GM18520 (cell line): ENCODE data around the gene CFAP299.
"Not testable (repeated sequence)": the region's sequence is repeated elsewhere in the genome, so short reads cannot be mapped to it uniquely, and the experiment has no call there.

Experiments used
- ATAC-seq: cut with Tn5 transposase; IDR thresholded peaks from one replicate; pipeline ENCODE4 v1.9.1; 2021; ENCODE audit not compliant: unreplicated experiment

The CFAP299 gene

DNA sequence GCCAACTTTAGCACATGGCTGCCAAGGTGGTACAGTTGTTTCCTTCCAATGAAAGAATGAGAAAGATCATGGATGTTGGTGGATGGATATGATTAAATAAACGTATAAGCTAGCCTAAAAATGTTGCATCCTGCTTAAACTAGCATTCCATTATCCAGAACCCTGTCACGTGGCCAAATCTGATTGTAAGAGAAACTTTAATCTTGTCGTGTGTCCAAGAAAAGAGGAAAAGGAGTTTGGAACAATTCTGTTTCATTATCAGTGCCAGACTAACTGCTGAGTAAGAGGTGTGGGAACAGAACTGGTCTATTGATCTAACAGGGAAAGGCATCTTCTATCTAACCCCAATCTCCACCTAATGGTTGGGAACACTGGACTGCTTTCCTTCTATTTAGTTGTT lies 369.8 kb downstream of the CFAP299 start:
- no peak for ATAC-seq

DNA sequence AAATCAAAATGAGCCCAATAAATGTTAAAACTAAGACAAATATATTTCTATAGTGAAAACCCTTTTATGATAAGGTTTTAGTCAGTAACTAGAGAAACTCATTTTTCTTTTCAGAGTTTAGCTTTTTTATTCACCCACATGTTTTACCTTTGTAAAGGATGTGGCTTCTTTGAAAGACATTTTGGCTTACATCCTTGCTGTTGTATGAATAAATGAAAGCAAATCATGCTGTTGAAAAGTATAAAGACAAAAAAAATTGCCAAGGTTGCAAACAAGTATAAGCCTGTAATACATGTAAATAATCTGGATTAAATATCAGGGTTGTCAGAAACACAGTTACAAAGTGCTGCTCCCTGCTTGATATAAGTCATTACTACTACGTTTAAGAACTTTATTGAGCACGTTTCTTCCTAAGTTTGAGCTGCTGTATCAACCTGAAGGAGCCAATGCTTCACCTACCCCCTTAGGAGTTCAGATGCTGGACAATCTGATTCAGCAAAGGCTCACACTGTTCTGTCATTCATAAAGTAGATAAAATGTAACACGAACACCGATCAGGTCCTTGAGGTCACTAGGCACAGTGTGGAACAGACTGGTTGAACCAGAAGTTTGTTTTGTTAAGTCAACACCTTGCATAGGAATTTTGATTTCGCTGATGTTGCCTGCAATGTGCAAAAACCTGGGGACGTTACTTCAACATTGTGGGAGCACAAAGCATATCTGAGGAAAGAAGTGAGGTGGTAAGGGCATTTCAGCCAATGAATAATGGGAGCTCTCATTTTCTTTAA lies 373.7 kb downstream of the CFAP299 start:
- ATAC-seq, result no peak

- ATAC-seq, result no peak
Measured at GRCh38 chr4:80710748-80711451, 375.4 kb downstream of the CFAP299 start.

DNA sequence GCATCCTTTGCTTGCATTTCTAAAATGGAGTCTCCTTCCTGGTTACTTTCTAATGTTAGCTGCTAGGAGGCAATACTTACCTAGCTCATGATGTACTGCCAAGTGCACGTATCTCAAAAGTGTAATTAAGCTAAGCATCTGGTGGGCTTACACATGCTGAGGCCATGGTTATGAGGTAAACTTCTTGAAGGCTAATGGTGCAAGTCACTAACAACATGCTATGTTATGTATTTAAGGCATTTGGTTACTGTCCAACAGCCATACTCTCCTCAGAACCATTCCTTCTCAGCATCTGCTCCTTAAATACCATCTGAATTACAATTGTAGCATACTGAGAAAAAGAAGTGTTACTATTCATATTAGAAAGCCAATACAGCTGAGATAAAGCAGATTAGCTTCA lies 376.4 kb downstream of the CFAP299 start:
- no peak for ATAC-seq

DNA sequence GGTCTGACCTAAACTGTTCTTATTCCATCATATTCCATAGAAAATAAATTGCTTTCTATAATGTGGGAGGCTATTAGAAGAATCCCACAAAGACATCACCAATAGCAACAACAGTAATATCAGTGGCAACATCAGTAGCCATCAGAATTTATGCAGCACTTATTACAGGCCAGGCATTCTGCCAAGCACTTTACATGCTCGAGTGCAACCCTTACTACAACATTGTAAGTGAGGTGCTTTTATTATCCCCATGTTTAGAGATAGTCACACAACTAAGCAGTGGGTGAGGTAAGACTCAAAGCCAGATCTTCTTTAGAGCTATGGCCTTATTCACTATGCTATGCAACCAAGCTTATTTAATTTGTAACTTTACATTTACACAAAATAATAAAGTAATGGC lies 377.9 kb downstream of the CFAP299 start:
- no peak for ATAC-seq

GRCh38 chr4:80717204-80717603 lies 381.7 kb downstream of the CFAP299 start:
- no peak for ATAC-seq

GRCh38 chr4:80726471-80726870 lies 390.9 kb downstream of the CFAP299 start:
- no peak for ATAC-seq

- no peak for ATAC-seq
Measured at GRCh38 chr4:80730158-80730557, 394.6 kb downstream of the CFAP299 start.

GRCh38 chr4:80731436-80731835 lies 395.9 kb downstream of the CFAP299 start:
- ATAC-seq, result no peak

DNA sequence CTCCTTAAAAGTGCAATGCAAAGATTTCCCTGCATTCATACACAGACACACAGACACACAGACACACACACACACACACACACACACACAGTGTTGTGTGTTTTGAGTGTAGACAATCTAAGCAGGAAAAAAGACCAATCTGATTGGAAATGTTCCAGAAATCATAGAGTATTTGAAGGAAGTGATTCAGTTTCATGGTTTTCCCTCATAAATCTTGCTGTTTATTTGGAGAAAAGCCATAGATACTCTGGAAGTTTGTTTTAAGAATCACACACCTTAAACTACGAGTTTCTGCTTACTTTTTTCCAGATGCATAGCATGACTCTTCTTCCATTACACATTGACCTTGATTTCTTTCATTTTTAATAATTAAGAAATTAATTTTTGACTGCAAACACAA lies 396.5 kb downstream of the CFAP299 start:
- ATAC-seq, result no peak

GRCh38 chr4:80740375-80740774 lies 404.8 kb downstream of the CFAP299 start:
- no peak for ATAC-seq

DNA sequence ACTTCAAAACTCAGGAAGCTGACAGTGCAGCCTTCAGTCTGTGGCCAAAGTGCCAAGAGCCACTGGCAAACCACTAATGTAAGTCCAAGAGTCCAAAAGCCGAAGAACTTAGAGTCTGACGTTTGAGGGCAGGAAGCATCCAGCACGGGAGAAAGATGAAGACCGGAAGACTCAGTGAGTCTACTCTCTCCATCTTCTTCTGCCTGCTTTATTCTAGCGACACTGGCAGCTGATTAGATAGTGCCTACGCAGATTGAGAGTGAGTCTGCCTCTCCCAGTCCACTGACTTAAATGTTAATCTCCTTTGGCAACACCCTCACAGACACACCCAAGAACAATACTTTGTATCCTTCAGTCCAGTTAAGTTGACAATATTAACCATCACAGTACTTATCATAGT lies 414.0 kb downstream of the CFAP299 start:
- not testable (repeated sequence) for ATAC-seq

GRCh38 chr4:80751200-80751599 lies 415.7 kb downstream of the CFAP299 start:
- no peak for ATAC-seq

GRCh38 chr4:80767944-80768343 lies 432.4 kb downstream of the CFAP299 start:
- no peak for ATAC-seq

DNA sequence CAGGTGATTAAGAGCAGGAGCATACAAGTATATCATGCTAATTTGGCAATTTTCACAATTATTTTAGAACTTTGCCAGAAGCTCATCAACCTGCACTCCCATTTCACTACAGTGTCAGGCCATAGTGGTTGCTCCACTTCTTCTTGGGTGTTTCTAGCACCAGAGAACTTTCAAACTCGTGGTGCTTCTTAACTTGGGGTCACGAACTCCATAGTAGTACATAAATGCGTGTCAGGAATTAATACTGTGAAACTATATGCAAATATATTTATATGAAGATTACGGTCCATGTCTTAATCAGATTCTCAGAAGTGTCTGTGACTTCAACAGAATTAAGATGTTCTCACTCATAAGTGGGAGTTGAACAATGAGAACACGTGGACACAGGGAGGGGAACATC lies 440.6 kb downstream of the CFAP299 start:
- no peak for ATAC-seq

DNA sequence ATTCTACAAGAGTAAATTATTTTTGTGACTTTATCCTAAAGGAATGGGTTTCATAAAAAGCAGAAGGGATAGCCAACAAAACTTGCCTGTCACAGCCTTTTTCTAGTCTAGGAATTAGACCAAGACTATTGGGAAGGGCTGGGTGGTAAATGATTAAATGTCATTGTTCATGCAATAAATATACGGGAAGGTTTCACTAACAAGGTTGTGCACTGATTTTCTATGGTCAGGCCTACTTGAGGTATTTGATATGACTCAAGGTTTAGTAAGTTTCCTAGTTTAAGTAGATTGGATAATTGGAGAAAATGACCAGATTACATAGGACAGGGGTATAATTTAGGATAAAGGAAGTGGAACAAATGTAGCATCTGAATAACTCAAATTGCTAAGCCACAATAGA lies 445.9 kb downstream of the CFAP299 start:
- no peak for ATAC-seq

DNA sequence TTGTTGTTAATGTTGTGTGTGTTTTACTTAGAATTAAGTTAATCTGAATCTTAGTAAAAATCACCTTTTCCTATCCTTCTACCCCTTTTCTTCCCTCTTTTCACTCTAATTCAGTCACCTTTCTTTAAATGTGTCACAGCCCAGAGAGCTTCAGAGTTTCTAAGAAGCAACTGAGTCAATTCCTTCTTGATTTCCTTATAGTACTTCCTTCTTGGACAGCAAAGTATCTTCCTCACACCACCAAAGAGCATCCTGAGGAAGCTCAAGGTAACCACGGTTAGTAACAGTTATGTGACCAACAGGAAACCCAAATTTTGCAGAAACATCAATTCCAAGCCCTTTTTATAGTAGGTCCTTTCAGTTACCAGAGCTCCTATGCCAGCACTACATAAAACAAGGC lies 451.8 kb downstream of the CFAP299 start:
- ATAC-seq, result no peak

- no peak for ATAC-seq
Measured at GRCh38 chr4:80788798-80789197, 453.3 kb downstream of the CFAP299 start.

GRCh38 chr4:80790152-80790551 lies 454.6 kb downstream of the CFAP299 start:
- ATAC-seq, result no peak

DNA sequence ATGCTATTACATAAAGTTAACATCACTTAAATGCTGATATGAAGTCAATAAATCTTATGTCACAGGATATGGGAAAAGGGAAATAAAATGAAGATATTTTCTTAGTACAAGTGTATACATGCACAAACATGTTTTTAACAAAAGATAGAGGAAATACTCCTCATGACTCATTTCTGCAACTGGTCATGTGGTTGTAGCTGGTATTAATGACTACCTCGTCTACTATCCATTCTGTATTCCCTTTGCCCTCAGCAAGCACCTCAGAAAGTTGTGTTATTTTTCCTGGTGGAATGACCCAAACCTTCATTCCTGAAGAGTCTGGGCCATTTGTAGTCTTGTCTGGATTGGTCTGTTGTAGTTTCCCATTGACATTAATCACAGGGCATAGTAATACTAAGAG lies 458.1 kb downstream of the CFAP299 start:
- not testable (repeated sequence) for ATAC-seq

- no peak for ATAC-seq
Measured at GRCh38 chr4:80798082-80798481, 462.6 kb downstream of the CFAP299 start.

- ATAC-seq, result not testable (repeated sequence)
Measured at GRCh38 chr4:80800719-80801118, 465.2 kb downstream of the CFAP299 start.

DNA sequence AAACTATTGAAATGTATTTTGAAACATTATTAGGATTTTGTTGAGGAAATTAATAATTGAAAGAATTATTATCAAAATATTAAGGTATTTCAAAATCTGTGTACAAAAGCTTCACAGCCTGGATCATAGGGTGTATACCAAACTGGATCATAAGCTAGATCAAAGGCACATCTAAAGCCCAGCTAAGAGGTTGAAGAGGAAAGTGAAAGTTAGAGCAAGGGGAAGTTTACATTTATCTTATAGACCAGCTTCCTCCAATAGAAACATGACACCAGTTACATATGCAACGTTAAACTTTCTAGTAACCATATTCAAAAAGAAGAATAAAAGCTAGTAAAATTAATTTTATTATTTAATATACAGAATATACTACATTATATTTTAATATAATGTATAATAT lies 467.8 kb downstream of the CFAP299 start:
- no peak for ATAC-seq
